Measurements from ENCODE around the gene RHOB.
"Not testable (repeated sequence)": the region's sequence is repeated elsewhere in the genome, so short reads cannot be mapped to it uniquely, and the experiment has no call there.

The RHOB gene

DNA sequence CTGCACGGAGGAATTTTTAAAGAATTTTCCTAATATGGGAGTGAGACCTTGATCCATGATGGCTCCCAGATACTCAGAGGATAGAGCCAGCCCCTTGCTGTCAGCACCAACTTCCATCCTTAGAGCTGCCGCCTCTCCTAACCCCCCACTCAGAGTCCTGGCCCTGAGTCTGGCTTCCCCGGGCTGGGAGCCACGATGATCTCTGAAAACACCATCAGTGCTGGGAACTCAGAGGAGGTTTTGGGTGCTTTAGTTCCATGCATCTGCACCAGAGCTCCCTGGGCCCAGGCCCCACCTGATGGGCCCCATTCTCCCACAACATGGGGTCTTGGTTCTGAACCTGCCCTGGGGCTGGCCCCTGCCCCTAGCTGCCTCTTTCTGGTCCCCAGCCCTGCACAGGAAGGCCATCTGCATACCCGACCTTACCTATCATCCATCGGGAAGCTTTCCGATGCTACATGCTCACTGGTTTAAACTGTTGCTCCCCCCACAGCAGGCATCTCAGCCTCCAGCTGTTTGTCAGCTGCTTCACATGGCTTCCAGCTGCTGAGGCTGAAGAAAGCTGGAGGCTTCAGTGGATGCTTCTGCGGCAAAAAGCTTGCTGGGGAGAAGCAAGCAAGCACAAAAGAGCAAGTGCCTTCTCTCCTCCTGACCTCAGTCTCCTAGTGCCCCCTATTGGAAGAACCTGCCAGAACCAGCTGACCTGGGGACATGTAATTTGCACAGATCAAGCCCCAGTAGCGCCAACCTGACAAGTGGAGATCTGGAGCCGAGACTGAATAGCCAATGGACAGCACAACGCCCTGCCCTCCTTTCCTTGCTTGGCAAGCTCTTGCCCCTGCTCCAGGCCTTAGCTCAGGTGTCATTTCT lies 24.2 kb upstream of the RHOB start:
- DNase-seq (ENCODE audit: low spot score), result peak; percentile 53

DNA sequence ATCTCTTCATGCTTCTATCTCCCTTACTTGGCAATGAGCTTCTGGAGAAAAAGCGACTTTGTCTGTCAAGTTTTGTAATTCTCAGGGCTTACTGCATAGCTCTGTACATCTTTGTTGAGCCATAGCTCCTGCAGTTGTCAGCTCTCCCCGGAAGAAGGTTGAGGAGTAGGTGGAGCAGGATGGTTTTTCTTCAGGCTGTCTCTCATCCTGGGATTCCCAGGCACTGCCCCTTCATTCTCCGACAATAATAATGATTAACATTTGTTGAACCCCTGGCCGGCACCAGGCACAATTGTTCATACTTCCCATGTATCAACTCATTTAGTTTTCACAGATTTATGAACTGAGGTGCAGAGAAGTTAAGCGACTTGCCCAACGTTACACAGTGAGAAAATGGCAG lies 23.5 kb upstream of the RHOB start:
- DNase-seq (ENCODE audit: low spot score), result no peak

DNA sequence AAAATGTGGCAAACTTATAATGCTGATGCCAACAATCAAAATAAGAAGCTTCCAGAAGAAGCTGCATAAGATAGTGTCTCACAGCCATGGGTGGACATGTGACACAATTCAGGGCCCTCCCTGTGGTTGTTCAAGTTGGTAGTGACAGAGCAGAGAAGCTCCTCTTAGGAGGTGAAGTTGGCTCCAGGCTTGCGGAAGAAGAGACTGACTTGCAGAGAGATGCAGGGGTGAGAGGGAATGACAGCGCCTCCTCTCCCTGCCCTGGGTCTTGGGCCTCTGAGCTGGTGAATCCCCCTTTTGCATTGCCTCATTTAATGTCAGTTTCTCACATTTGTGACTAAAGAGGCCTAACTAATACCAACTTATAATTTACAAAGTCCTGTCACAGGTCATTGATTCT lies 23.0 kb upstream of the RHOB start:
- DNase-seq (ENCODE audit: low spot score), result no peak

DNA sequence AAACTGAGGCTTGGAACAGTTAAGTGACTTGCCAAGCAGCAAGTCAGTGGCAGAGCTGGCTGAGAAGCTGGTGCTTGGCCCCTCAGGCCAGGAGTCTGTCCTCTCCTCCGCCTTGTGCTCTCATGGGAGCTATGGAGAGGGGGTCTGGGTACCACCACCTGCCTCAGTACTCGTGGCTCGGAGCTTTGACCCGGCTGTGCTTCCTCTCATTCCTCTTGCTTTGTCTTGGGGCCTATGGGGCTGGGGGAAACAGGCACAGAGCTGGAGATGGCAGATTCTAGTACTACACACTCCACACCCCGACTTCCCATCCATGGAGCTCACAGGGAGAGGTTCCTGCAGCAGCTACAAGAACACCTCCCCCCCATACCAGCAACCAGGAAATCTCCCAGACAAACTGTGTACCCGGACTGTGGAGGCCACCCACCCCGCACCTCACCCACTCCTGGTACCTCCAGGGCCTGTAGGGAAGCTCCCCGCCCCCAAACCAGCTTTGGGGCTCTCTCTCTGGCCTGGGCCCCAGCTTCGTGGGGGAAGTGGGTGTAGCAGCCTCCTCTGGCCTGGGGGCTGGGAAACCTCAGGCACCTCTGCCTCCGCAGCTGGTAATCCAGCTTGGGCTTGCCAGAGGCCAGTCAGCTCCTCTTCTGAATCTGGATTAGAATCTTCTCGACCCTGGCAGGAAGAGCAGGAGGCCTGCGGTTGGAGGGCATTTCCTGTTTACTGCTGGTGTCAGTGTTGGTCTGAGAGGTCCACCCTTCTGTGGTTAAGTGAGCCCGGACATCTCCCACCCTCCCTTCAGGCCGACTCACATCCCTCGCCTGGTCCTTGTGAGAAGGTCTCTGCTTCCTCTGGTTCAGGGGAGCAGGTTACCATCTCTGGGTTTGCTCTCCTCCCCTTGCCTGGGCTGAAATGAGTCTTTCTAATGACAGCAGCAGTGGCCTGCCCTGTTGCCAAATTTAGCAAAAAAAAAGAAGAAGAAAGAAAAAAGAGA lies 22.3 kb upstream of the RHOB start:
- DNase-seq (ENCODE audit: low spot score), result peak; percentile 75

DNA sequence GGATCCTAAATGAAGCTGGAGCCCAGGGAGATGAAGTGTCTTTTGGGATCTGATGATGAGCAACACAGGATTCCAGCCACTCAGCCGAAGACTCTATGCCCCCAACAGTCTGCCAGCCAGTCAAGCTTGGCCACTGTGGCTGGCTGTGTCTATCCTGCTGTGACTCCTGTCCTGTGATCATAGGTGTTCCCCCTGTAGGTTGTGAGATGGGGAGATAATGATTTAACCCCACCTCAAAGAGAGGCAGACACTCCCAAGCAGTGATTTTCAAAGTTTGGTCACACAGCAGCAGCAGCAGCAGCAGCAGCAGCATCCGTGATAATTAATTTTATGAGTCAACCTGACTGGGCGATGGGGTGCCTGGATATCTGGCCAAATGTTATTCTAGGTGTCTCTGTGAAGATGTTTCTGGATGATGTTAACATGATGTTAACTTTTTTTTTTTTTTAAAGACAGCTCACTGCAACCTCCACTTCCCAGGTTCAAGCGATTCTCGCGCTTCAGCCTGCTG lies 21.4 kb upstream of the RHOB start:
- no peak for DNase-seq (ENCODE audit: low spot score)

DNA sequence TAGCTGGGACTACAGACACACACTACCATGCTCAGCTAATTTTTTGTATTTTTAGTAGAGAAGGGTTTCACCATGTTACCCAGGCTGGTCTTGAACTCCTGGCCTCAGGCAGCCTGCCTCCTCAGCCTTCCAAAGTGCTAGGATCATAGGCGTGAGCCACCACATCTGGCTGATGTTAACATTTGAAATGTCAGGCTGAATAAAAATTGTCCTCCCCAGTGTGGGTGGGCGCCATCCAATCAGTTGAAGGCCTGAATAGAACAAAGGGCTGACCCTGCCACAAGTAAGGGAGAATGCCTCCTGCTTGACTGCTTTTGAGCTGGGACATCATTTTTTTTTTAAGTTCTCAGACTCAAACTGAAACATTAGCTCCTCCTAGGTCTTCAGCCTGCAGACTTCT lies 21.0 kb upstream of the RHOB start:
- no peak for DNase-seq (ENCODE audit: low spot score)

DNA sequence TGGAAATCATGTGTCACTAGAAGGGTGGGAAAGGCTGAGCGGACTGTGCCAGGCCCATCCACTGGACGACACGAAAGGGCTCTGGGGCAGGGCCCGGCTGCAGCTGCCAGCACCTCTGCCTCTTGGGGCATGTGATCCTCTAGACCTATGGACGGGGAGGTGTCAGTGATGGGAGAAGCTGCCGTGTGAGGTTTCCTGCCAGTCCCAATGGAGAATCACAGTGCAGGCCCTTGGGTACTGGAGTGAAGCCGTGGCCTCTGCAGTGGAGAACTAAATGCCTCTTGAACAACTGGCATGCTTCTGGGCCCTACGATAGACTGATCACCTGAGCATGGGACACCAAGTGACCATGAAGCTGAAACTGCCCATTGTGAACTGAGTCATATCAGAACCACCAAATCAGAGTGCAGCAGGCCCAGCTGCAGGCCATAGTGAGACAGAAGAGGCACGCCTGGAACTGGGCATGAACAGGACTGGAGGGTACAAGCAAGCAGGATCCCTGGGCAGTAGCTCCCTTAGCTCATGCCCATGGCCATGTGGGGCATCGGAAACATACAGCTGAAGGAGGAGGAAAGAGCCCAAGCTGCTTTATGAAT lies 18.8 kb upstream of the RHOB start:
- DNase-seq (ENCODE audit: low spot score), result no peak

DNA sequence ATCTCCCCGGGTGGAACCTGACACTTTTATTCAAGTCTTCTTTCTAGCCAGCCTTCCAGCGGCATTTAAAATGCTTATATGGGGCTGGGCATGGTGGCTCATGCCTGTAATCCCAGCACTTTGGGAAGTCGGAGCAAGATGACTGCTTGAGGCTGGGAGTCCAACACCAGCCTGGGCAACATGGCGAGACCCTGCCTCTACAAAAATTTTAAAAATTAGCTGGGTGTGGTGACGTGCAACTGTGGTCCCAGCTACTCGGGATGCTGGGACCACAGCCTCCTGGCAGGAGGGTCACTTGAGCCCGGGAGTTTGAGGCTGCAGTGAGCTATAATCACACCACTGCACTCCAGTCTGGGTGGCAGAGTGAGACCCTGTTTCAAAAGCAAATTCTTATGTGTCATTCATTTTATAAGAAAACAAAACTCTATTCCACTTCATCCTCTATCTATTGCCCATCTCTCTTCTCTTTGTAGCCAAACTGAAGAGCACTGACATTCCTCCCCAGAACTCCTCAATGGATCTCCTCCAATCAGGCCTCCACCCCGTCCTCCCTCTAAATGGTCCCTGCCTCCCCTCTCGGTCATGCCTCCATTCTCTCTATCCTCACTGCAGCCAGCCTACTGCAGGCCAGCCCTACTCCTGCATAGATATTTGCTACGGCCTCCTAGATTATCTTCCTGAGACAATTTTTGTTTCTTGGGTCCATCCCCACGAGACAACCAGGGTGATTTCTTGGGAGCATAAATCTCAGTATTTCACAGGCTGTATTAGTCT lies 18.0 kb upstream of the RHOB start:
- no peak for DNase-seq (ENCODE audit: low spot score)

DNA sequence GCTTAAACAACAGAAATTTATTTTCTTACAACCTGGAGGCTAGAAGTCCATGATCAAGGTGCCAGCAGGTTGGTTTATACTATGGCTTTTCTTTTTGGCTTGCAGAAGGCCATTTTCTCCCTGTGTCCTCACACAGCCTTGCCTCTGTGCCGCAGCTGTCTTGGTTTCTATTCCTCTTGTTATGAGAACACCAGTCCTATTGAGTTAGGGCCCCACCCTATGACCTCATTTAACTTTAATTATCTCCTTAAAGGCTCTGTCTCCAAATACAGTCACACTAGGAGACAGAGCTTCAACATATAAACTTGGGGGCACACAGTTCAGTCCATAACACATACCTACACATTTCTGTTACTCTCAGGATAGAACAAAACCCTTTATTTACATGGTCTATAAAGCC lies 17.3 kb upstream of the RHOB start:
- DNase-seq (ENCODE audit: low spot score), result no peak

DNA sequence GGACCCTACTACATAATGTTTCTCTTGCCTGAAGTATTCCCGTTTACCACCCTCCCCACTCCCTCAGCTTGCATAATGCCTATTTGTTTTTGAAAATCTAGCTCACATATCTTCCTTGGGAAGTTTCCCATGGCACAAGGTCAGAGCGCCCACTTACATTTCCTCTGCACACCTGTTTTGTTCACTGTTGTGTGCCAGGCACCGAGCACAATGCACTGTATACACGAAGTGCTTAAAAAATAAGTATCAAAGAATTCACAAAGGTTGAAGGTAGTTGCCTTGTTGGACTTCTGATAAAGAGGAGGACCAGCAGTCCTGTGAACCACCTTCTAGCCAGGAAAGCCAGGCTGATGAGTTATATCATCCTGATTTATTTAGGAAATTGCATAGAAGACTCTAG lies 16.8 kb upstream of the RHOB start:
- DNase-seq (ENCODE audit: low spot score), result no peak

DNA sequence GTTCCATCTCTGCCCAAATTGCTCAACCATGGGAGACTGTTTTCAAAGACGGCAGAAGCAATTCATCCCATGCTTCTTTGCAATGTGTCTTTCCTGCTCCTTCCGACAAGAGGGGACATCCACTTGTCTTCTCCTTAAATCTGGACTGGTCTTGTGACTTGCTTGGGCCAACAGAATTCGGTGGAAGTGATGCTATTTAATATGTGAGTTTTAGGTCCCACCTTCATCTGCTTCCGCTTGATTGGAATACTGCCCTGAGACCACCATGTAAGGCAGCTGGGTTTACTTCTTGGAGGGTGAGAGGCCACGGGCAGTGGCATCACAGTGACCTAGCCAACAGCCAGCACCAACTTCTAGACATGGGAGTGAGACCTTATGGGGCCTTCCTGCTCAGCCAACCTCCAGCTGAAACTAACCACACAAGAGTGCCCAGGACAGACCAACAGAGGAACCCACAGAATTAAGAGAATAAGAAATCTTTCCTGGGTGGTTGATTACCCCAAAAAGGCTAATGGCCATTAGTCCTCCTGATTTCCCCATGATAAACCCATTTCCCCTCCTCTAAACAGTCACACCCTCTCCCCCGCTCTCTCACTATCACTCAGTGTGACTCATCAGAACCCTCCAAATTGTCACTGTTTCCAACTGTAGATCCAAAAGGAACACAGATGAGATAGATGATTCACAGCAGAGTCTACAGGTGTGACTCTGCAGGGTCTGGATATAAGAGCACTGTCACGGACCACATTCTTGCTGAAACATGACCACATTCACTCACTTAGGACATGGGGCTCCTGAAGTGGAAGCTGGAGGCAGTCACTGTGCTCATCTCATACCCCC lies 16.2 kb upstream of the RHOB start:
- no peak for DNase-seq (ENCODE audit: low spot score)

DNA sequence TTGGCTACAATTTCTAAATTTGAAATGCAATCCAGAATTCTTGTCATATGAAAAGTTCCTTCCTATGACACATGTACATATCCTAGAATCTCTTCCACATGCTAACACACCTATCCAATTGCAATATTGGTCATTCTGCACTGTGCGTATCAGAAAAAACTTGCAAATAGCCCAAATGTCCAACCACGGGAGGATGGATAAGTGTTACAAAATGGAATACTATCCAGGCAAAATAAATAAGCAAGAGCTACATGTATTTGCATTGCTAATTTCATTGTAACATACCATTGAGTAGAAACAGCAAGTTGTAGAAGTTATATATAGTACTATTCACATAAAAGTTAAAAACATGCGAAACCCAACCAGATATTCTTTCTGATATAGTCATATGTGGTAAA lies 15.6 kb upstream of the RHOB start:
- no peak for DNase-seq (ENCODE audit: low spot score)

DNA sequence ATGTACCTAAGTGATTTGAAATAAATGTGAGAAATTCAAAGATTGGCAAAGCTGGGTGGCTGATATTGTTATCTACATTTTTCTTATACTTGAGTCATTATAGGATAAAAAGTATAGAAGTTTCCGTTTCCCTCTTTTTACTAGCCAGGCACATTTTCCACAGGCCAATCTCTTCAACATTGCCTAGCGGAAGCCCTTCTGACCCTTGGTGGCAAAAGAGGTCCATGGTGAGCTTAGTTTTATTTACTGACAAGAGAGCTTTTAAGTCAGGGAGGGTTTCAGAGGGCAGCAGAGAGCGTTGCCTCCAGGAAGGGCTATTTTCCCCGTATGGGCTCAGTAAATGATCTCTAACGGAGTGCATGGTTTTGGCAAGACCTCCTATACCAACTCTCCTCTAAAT lies 15.1 kb upstream of the RHOB start:
- DNase-seq (ENCODE audit: low spot score), result no peak

DNA sequence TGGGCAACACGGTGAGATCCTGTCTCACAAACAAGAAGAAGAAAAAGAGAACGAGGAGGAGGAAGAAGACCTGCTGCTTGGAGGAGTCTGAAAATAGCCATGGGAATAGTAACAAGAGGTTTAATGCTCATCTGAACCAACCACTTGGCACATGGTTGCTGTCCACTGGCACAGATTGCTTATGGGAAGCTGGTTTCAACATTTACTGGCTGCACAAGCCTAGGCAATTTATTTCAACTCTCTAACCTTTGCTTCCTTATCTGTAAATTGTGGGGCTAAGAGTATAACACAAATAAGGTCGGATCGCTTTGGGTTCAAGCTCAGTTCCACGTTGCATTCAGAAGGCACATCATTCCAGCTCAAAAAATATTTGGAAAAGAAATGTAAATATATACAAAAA lies 14.2 kb upstream of the RHOB start:
- no peak for DNase-seq (ENCODE audit: low spot score)

DNA sequence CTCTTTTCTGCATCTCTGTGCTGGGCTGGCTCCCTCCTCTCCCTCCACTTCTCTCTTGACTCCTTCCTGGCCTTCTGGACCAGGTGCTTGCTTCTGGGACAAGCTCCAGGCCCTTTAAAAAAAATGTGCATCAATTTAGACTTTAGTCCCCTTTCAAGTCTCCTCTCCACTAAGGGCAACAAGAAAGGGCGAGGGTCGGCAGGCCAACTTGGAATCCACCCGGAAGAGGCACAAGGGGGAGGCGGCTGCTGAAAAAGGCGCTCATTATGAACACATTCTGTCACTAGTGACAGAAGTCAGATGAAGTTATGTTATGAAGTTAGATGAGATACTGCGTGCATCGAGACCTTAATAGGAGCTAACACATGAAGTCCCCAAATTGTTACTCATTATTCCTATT lies 13.6 kb upstream of the RHOB start:
- no peak for DNase-seq (ENCODE audit: low spot score)

DNA sequence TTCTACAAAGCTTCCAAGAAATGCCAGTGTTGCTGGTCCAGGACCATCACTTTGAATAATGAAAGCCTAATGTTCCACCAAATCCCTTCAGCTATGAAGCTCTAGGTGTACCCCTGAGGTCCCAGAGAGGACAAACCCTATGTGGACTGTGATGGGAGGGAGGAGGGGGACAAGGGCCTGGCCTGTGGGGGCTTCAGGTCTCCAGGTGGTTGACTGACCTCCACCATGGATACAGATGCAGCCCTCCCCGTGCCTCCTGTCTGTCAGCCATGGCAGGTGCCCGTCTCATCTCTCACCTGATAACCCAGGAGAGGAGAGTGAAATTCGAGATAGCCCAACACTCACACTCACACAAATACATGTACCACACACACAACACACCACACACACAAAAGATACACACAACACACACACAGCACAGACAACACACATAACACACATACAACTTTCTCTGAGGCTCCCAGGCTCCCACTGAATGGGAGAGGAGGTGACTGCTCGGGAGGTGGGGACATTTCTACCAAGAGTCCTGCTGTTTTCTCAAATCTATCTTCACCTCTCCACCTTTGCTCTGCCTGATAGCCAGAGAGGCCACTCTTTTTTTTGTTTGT lies 12.8 kb upstream of the RHOB start:
- DNase-seq (ENCODE audit: low spot score), result no peak

DNA sequence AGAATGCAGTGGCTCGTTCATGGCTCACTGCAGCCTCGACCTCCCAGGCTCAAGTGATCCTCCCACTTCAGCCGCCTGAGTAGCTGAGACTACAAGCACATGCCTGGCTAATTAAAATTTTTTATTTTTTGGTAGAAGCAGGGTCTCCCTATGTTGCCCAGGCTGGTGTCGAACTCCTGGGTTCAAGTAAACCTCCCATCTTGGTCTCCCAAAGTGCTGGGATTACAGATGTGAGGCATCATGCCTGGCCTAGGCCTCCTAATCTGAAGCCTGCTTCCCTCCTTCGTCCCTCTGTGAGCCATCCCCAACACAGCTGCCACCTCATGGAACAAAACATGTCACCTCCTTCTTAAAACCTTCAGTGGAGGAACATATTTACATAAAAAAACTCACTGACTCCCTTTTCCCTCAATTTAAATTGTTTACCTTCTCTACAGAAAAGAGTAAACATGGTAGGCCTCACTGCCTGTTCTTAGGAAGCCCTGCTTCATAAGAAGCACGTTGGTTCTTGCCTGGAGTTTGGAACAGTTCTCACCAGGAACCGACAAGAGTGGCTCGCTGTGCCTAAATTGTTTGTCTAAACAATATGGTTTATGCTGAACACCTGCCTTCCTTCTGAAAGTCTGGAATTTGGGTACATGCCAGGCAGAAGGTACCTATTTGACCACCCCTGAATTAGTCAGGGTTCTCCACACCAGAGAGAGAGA lies 12.1 kb upstream of the RHOB start:
- no peak for DNase-seq (ENCODE audit: low spot score)

DNA sequence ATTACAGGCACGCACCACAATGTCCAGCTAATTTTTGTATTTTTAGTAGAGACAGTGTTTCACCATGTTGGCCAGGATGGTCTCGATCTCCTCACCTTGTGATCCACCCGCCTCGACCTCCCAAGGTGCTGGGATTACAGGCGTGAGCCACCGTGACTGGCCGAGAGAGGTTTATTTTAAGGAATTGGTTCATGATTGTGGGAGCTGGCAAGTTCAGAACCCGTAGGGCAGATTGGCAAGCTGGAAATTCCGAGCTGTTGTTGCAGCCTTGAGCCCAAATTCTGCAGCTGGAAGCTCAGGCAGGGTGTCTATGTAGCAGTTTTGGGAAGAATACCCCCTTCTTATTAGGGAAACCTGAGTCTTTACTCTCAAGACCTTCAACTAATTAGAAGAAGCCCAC lies 11.4 kb upstream of the RHOB start:
- not testable (repeated sequence) for DNase-seq (ENCODE audit: low spot score)

DNA sequence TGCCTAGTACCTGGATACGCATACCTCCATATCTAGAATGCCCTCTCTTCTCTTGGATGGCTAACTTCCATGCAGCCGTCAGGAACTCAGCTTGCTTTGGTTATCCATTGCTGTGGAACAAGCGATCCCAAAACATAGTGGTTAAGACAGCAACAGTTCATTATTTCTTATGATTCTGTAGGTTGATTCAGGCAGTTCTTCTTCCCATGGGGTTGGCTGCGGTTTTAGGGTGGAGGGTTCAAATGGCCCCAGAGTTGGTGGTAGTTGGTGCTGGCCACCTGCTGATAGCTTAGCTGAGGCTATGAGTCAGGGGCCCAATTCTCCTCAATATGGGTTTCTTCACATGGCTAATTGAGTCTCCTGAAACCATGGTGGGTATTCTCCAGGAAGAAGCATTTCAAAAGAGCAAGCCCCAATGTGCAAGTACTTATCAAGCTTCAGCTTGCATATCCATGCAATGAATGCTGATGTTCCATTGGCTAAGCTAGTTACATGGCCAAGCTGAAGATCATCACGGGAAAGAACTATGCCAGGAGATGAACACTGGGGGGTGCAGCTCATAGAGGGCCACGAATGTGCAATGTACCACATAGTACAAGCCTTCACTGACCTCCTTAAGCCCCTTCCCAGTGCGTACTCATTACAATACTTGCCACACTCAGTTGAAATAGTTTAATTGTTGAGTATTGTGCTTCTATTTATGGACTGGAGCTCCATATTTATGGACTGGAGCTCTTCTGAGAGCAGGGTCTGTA lies 10.0 kb upstream of the RHOB start:
- no peak for DNase-seq (ENCODE audit: low spot score)
